GM19452 (cell line): Measurements from ENCODE around the gene CD22.

Experiments used
- ATAC-seq: cut with Tn5 transposase; IDR thresholded peaks from one replicate; pipeline ENCODE4 v1.9.1; 2021; ENCODE audit not compliant: unreplicated experiment

CD22 gene

DNA sequence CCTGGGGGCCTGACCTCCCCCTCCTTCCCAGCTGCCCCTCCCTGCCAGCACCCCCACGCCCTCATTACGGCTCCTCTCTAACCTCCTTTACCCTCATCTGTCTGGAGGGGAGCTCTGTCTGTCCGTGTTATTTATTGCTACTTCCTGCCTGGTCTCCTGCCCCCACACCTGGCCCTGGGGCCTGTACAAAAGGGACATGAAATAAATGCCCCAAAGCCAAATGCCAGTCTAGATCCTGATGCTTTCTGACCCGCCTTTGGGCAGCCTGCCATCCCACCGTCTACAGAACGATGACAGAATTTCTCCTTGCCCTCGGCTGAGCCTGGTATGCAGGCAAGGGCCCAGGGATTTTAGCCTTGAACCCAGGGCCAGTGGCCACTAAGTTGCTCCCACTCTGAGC lies 15.4 kb upstream of the CD22 start:
- ATAC-seq: no peak

DNA sequence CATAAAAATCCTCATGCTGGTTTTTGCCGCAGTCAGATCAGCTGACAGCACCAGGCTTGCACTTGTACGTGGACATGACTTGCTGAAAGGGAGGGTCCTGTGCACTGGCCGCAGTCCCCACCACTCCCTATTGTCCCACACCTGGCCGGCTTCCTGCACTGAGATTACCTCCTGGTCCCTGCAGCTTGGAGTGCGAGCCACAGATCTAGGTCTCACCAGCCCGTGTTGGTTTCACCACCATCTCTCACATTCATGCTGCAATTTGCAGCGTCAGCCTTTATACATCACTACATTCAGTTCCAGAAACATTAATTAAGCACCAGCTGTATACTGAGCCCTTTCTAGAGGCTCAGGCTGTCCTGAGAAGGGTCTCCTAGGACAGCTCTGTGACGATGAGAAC lies 15.0 kb upstream of the CD22 start:
- ATAC-seq: no peak

DNA sequence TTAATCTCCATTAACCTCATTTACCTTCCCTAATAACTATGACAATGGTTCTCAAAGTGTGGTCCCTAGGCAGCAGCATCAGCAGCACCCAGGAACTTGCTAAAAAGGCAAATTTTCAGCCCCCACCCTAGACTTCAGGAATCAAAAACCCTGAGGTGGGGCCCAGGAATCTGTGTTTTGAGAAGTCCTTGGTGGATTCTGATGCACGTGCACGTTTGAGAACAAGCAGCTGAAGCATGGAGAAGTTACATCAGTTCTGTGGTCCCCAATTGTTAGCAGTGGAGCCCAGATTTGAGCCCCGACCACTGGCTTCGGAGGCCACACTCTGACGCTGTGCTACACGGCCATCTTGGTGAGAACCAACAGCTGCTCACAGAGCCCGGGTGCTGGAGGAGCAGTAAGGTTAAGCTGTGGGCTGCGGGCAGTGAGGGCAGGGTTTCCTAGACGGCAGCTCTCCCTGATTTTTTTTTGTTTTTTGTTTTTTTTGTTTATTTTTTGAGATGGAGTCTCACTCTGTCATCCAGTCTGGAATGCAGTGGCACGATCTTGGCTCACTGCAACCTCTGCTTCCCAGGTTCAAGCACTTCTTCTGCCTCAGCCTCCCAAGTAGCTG lies 14.0 kb upstream of the CD22 start:
- no peak for ATAC-seq

DNA sequence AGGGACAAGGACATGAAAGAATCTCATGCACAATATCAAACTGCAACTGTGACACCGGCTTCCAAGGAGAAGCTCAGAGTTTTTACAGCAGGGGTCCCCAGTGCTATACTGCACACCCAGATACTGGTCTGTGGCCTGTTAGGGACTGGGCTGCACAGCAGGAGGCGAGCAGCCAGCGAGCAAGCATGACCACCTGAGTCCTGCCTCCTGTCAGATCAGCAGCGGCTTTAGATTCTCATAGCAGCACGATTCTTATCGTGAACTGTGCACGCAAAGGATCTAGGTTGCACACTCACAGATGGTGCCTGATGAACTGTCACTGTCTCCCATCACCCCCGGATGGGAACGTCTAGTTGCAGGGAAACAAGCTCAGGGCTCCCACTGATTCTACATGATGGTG lies 13.1 kb upstream of the CD22 start:
- ATAC-seq: no peak

DNA sequence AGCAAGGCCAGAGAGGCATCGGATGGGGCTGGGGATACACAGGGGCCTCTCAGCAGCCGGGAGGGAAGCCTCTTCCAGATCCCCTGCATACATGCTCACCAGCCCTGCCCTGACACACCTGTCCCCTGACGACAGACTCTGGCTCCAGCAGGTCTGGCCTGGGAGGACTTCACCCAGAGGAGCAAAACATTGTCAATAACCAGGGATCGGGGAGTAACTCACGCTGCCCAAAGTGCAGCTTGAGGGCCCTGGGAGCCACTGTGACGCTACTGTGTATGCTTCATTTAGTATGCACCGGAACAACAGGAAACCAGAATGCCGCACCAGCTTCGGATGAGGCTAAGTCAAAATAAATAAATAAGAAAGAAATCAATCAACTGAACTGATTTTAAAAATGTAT lies 12.4 kb upstream of the CD22 start:
- no peak for ATAC-seq

DNA sequence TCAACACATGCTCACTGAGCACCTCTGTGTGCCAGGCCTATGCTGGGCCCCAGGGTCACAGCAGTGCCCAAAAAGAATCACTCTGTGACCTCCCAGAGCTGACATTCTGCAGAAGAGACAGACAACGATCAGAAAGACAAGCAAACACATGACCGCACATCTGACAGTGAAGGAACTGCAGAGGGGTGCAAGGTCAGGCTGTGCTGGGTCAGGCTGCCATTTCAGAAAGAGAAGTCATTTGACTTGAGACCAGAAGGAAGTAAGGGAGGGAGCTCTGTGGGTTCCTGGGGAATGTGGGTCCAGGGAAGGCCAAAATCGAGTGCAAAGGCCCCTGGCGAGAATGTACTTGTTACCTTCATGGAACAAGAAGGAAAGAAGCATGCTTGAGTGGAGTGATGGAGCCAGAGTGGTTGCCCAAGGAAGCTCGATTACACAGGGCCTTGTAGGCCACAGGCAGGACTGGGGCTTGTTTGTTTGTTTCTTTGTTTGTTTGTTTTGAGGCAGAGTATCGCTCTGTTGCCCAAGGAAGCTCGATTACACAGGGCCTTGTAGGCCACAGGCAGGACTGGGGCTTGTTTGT lies 11.4 kb upstream of the CD22 start:
- ATAC-seq: no peak

DNA sequence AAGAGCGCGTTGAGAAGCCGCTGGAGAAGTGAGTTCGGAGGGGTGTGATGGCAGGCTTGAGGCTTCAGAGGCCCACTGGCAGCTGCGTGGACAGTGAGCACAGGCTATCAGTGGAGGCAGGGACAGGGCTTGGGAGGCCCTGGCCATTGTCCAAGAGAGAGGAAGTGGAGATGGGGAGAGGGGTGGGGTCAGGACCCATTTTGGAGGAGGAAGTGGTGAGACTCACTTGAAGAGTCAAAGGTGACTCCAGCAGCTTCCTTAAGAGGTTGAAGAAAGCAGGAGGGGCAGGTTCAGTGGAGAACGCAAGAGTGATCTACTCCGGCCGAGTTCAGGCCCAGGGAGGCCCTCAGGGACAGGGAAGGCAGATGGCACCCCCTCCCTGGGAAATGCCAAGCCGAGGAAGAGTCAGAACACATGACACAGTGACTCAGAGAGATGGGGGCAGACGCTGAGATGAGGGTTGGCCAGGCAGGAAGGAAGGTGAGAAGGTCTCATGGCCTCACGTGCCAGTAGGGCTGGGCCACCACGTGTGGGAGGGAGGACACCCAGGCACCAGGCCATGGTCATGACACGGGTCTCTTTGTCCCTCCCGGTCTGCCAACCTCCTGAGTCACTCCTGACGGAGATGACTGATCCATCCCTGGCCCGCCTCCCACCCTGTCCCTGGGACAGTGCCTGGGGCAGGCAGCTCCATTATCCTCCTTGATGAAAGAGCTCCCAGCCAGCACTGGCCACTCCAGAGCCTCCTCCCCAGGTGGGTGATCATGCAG lies 10.1 kb upstream of the CD22 start:
- ATAC-seq: no peak

DNA sequence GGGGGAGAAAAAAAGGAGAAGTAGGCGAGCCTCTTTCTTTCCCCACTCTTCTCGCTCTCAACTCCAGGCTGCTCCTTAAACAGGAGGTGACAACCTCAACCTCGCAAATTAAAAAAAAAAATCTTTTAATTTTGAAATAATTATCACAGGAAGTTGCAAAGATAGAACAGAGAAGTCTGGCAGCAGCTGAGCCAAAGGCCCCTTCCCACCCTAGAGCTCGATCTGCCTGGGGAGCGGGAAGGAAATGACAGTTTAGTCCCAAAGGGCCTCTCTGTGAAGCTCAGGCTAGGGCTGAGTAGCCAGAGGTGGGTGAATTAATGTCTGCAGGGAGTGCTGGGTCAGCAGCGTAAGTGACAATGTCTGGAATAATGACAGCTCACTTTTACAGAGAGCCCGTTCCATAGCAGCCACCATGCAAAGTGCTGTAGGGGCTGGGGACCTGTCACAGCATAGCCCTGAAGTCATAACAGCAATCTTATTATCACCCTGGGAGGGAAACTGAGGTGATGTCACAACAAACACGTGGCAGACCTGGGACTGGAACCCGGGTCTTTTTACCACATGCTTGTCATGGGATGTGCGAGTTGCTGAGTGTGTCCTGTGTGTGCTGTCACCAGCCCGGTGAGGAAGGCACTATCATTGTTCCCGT lies 8.8 kb upstream of the CD22 start:
- ATAC-seq: no peak

DNA sequence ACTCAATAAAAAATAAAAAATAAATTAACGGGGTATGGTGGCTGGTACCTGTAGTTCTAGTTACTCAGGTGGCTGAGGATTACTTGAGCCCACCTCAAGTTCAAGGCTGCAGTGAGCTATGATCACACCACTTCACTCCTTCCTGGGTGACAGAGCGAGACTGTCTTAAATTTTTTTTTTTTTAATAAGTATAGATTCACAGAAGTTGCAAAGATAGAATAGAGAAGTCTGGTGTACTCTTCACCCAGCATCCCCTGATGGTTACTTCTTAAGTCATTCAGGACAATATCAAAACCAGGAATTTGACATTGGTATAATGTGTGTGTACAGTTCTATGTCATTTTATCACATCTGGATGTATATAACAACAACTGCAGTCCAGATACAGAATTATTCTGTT lies 7.7 kb upstream of the CD22 start:
- no peak for ATAC-seq

DNA sequence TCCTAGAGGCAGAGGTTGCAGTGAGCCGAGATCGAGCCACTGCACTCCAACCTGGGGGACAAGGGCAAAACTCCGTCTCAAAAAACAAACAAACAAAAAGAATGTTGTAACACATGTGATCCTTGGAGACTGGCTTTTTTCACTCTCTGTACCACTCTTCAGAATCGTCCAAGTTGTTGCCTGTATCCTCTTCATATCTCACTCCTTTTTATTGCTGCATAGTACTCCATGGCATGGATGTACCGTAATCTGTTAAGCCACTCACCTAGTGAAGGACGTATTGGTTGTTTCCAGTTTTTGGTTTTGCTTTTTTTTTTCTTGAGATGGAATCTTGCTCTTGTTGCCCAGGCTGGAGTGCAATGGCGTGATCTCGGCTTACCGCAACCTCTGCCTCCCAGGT lies 7.0 kb upstream of the CD22 start:
- no peak for ATAC-seq

DNA sequence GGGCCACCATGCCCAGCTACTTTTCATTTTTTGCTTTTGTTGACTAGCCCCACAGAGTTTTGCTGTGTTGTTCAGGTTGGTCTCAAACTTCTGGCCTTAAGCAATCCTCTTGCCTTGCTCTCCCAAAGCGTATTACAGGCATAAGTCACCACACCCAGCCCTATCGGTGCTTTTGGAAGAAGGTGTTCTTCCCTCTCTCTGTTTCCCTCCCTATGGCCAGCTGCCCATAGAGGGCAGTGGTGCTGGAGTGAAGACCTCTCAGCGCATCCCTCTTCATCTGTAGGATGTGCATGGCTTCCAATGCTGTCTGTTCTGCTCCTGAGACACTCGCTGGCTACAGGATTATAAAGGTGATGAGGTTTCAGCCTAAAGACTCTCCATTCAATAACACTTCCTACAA lies 1.3 kb upstream of the CD22 start:
- no peak for ATAC-seq

DNA sequence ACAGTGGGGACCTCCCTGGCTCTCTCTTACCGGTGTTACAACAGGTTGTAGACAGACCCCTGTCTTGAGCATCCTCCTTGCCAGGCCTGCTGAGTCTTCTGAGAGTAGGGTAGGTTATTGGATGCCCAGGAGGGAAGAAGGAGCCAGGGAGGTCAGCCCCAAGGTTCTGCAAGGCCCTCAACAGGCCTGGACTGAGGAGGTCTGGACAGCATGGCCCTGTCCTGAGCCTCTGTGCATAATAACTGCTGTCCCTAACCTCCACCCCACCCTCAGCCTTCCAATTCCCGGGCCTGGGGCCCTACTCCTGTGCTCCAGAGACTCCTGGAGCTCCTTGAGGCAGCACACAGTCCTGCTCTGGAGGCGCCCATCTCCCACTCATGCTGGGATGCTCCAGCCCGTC lies 336 bp downstream of the CD22 start:
- no peak for ATAC-seq

DNA sequence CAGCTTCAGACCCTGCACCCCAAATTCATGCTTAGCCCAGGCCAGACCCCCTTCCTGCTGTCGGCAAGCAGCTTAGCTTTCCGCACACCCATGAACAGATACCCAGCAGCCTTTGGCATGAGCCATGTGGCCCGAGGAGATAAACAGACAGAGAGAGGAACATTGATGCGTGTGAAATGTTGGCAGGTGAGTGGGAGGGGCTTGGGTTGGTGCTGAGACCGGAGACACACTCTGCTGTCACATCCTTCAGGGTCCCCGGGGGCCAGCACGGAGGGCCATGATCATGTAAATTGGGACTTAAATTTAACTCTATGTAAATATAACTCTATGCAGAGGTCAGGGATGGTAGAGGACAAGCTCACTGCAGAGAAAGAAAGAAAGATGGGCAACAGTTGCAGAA lies 1.5 kb downstream of the CD22 start:
- peak; percentile 53 for ATAC-seq

DNA sequence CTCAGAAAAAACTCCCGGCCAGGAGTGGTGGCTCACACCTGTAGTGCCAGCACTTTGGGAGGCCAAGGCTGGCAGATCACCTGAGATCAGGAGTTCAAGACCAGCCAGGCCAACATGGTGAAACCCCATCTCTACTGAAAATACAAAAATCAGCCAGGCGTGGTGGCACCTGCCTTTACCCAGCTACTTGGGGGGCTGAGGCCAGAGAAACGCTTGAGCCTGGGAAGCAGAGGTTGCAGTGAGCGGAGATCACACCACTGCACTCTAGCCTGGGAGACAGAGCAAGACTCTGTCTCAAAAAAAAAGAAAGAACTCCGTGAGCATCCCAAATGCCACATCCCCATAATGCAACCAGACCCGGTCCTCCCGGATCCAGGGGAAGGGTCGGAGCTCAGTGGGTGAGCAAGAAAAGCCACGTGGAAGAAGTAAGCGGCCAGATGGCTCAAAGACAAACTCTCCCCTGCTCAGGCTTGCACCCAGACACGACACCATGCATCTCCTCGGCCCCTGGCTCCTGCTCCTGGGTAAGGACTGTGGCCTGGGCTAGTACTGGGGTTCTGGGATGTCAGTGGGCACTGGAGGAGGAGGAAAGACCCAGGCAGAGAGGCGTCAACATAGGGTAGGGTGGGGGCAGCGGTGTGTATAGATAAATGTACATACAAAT lies 2.7 kb downstream of the CD22 start:
- no peak for ATAC-seq

DNA sequence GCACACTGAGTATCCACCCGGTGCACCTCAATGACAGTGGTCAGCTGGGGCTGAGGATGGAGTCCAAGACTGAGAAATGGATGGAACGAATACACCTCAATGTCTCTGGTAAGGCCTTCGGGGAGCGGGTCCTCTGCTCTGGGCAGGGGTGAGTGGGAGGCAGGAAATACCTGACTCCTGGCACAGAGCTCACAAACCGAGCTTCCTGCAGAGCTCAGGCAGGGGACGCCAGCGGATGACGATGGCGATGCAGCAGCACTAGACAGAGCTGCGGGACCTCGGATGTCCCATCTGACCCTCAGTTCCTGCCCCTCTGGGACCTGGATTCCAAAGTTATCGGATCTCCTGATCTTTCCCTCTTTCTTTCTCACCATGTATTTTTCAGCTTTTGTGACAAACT lies 3.8 kb downstream of the CD22 start:
- ATAC-seq: no peak

DNA sequence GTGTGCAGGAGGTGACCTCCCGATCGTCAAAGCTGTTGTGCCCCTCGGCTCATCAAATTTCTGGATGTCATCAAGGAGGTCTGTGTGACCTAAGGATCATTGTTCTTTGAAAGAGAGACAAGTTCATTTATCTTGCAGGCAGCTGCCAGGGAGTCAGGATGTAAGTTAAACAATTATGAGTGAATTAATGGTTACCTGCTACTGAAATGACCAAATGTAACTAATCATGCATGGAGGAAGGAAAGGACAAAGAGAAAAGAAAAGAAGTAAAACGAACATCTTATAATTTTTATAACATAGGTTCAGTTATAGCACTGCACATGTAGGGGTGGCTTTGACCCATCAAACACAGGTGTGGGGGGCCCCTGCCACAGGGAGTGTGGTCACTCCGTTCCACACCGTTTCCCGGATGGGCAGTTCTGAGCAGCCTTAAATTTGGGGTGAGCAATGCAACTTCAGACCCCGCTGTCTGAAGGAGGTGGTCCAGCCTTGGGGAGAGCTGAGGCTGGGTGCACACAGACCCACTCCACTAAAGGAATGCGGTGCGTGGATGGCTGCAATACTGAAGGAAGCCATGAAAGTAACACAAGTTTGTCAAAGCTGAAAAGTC lies 5.3 kb downstream of the CD22 start:
- no peak for ATAC-seq

DNA sequence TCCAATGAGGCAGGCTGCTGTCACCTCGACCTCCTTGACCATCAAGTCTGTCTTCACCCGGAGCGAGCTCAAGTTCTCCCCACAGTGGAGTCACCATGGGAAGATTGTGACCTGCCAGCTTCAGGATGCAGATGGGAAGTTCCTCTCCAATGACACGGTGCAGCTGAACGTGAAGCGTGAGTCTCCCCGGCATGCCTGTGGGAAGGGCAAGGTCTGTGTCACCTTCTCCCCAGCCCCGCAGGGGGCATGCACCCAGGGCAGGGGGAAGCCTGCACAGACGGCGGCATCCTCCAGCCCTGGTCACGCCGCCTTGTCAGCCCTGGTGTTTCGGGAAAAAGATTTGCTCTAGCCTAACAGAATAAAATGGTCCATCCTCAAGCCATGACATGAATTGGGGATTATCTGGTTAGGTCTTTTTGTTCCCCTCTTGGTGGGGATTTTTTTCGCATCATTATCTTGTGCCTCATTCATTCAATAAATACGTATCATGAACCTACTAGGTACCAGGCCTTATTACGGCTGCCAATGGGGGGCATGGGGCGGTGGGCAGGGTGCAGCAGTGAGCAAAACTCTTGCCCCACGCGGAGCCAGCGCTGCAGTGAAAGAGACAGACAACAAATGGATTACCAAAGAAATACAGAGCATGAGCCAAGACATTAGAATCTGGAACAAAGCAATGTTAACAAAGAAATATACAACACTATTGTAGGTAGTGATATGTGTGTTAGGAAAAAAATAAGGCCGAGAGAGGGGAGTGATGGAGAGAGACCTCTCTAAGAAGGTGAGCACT lies 7.4 kb downstream of the CD22 start:
- ATAC-seq: no peak

DNA sequence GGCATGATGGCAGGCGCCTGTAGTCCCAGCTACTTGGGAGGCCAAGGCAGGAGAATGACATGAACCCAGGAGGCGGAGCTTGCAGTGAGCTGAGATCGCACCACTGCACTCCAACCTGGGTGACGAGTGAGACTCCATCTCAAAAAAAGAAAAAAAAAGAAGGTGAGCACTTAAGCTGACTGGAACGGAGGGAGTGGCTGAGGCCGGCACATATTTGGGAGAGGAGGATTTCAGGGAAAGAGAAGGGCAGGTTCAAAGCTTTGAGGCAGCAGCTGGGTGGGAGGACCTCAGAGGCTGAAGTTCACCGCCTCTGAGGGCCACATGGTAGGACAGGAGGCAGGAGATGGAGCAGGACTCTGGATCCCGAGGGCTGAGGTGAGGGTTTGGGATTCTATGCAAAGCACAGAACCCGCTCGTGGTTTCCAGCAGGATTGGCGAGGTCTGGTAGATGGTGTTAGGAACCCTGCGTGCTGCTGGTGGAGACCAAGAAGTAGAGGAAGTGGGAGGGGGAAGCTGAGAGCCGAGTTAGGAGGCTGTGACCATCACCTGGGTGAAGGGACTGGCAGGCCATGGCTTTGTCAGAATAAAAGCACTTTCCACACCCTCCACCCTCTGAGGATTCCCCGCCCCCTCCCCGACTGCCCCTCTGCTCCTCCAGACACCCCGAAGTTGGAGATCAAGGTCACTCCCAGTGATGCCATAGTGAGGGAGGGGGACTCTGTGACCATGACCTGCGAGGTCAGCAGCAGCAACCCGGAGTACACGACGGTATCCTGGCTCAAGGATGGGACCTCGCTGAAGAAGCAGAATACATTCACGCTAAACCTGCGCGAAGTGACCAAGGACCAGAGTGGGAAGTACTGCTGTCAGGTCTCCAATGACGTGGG lies 8.4 kb downstream of the CD22 start:
- no peak for ATAC-seq

DNA sequence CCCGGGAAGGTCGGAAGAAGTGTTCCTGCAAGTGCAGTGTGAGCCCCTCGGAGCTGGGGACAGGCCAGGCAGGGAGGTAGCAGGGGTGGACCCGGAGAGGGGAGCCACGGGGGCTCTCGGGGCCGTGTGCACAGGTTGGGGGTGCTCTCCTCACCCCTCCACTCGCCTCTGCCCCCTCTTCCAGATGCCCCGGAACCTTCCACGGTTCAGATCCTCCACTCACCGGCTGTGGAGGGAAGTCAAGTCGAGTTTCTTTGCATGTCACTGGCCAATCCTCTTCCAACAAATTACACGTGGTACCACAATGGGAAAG lies 9.0 kb downstream of the CD22 start:
- no peak for ATAC-seq

DNA sequence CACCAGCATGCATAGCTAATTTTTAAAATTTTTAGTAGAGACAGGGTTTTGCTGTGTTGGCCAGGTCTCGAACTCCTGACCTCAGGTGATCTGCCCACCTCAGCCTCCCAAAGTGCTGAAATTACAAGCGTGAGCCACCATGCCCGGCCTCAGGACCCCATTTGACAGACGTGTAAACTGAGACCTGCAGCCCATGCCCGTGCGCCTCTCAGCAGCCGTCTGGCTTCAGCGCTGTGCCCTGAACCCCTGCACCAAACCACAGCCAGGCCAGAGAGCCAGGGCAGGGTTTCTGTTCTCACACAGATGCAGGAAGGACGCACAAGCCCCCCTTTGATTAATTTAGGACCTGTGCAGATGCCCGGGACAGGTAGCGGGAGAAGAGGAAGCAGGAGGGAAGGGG lies 11.4 kb downstream of the CD22 start:
- no peak for ATAC-seq
